Endodermal cell (in vitro differentiated cells): ENCODE results near the gene LRP5. TPM values are rescaled to one million over a fixed set of nuclear protein-coding genes. Genes with fewer than 3 reads are reported as not detected.

Experiments
- DNase-seq: peaks from one replicate; pipeline ENCODE4 v3.0.0-alpha.2; 2017
- H3K27ac ChIP-seq: 2 replicates; pipeline ENCODE4 v1.5.1; 2013; ENCODE audit warnings: mild to moderate bottlenecking, low read depth, low read length, moderate library complexity
- H3K27me3 ChIP-seq: 2 replicates; pipeline ENCODE4 v1.6.1; 2013; ENCODE audit warnings: mild to moderate bottlenecking, low read length, moderate library complexity; ENCODE audit not compliant: insufficient read depth, control insufficient read depth, poor library complexity, severe bottlenecking
- H3K36me3 ChIP-seq: 2 replicates; pipeline ENCODE4 v1.7.0; 2013; ENCODE audit warnings: mild to moderate bottlenecking, low read length, moderate library complexity; ENCODE audit not compliant: control insufficient read depth, insufficient read depth
- H3K4me1 ChIP-seq: one replicate; pipeline ENCODE4 v1.7.0; 2013; ENCODE audit warnings: low read length; ENCODE audit not compliant: control insufficient read depth, insufficient read depth
- H3K4me3 ChIP-seq: 2 replicates; pipeline ENCODE4 v1.5.1; 2013; ENCODE audit warnings: mild to moderate bottlenecking, low read length, moderate library complexity
- H3K9ac ChIP-seq: 2 replicates; pipeline ENCODE4 v1.6.1; 2013; ENCODE audit warnings: mild to moderate bottlenecking, low read length, moderate library complexity; ENCODE audit not compliant: poor library complexity, severe bottlenecking; ENCODE audit errors: extremely low read depth
- H3K9me3 ChIP-seq: 2 replicates; pipeline ENCODE4 v1.6.1; 2013; ENCODE audit warnings: mild to moderate bottlenecking, low read length, moderate library complexity; ENCODE audit not compliant: control insufficient read depth
- H3K27ac Mint-ChIP-seq: 2 replicates; pipeline ENCODE4 v1.8.0; 2020; ENCODE audit warnings: mixed read lengths
- H3K27me3 Mint-ChIP-seq: 2 replicates; pipeline ENCODE4 v1.8.0; 2021; ENCODE audit warnings: mild to moderate bottlenecking, mixed read lengths; ENCODE audit not compliant: insufficient read depth
- H3K36me3 Mint-ChIP-seq: 2 replicates; pipeline ENCODE4 v1.8.0; 2020; ENCODE audit warnings: low read depth, mixed read lengths
- H3K4me1 Mint-ChIP-seq: 2 replicates; pipeline ENCODE4 v1.8.0; 2020; ENCODE audit warnings: mixed read lengths
- H3K4me3 Mint-ChIP-seq: 2 replicates; pipeline ENCODE4 v1.8.0; 2020; ENCODE audit warnings: mild to moderate bottlenecking, moderate library complexity, mixed read lengths
- H3K9me3 Mint-ChIP-seq: 2 replicates; pipeline ENCODE4 v1.8.0; 2020; ENCODE audit warnings: mild to moderate bottlenecking, mixed read lengths
- WGBS, 2 experiments: methylation state at CpG; one replicate each; pipeline versions ENCODE4 v1.1.5 to v1.1.7; 2013; ENCODE audit warnings: missing lambda C conversion rate in 2 of 2, mixed read lengths in 1 of 2; ENCODE audit not compliant: insufficient coverage in 1 of 2, insufficient read length in 1 of 2; 5-methylcytosine and 5-hydroxymethylcytosine counted together
- total RNA-seq, 2 donors: library from RNA; stranded (reverse); fragmentation: NEBNext Ultra II Directional in 1 of 2; extraction: Animal tissue kit (Norgen Biotek cat#: 25700) in 1 of 2; gene quantifications; 2 replicates in 1 of 2; 3 replicates in 1 of 2; pipeline ENCODE4 v1.2.1, GENCODE V29; 2021
- TF ChIP-seq, protein P1 (sequence below): fragments of 200-600 bp; sonication (generic); conservative IDR thresholded peaks from 2 replicates; pipeline ENCODE4 v1.5.0; 2021; ENCODE audit warnings: antibody characterized with exemption, mild to moderate bottlenecking

Gene LRP5
- total RNA-seq, 2 donors from 2014 or later = 58.2 to 64.1 TPM

DNA sequence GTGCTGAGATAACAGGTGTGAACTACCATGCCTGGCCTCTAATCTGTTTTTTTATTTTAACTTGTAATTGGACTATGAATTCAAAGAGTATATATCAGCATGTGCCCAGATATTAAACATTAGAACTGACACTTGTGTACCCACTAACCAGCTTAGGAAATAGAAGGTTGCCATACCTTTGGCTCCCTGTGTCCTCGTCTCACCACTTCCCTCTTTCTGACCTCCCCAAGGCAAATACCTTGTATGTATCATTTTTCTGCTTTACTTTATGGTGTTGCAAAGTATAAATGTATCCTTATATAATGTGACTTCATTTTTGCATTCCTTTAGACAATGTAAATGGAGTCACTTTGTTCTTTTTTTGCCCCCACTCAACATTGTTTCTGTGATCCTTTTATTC is 157.3 kb downstream of the LRP5 start:
- Mint-ChIP-seq H3K27me3 (no peaks in the 10 kb centered on the region), H3K27ac (no peak overlapping the region), H3K4me3 (no peak overlapping the region), H3K4me1 (peaks cover 45% of the 10 kb centered on the region), H3K36me3 (peaks cover 41% of the 10 kb centered on the region), H3K9me3 (peaks cover 7% of the 10 kb centered on the region)
- TF ChIP-seq, protein P1, sequence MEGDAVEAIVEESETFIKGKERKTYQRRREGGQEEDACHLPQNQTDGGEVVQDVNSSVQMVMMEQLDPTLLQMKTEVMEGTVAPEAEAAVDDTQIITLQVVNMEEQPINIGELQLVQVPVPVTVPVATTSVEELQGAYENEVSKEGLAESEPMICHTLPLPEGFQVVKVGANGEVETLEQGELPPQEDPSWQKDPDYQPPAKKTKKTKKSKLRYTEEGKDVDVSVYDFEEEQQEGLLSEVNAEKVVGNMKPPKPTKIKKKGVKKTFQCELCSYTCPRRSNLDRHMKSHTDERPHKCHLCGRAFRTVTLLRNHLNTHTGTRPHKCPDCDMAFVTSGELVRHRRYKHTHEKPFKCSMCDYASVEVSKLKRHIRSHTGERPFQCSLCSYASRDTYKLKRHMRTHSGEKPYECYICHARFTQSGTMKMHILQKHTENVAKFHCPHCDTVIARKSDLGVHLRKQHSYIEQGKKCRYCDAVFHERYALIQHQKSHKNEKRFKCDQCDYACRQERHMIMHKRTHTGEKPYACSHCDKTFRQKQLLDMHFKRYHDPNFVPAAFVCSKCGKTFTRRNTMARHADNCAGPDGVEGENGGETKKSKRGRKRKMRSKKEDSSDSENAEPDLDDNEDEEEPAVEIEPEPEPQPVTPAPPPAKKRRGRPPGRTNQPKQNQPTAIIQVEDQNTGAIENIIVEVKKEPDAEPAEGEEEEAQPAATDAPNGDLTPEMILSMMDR = no peak
- no peaks in the 10 kb centered on the region for H3K27me3 ChIP-seq
- no peak for DNase-seq
- peaks cover 22% of the 10 kb centered on the region for H3K9me3 ChIP-seq
- H3K9ac ChIP-seq = no peak overlapping the region
- H3K27ac ChIP-seq = no peak overlapping the region
- 87 to 100% methylated on average over 1 of the region's 1 CpG for WGBS, 2 experiments
- peaks cover 10% of the 10 kb centered on the region for H3K4me1 ChIP-seq
- H3K4me3 ChIP-seq = no peak overlapping the region
- H3K36me3 ChIP-seq = peaks cover 29% of the 10 kb centered on the region

DNA sequence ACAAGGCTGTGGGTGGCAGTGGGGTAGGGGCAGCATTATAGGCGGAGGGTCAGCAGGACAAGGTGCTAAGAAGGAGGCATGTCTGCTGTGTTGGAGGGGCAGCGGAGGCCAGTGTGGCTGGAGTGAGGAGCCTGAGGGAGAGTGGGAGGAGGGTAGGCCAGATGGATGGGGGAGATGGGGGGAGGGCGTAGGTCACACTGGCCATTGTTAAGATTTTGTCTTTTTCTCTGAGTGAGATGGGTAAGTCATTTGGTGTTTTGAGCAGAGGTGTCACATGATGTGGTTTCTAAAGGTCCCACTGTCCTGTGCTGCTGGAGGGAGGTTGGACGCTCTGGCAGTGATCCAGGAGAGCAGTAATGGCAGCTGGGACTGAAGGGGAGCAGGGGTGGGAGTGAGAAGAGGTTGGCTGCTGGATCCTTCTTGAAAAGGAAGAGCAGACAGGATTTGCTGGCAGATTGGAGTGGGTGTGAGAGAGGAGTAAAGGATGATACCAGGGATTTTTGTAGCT is 158.0 kb downstream of the LRP5 start:
- H3K4me1 Mint-ChIP-seq = peaks cover 42% of the 10 kb centered on the region
- Histone ChIP-seq H3K27ac (no peak overlapping the region), H3K36me3 (peaks cover 29% of the 10 kb centered on the region), H3K27me3 (no peaks in the 10 kb centered on the region), H3K4me1 (peaks cover 10% of the 10 kb centered on the region), H3K4me3 (no peak overlapping the region), H3K9me3 (peaks cover 22% of the 10 kb centered on the region), H3K9ac (no peak overlapping the region)
- no peak for DNase-seq
- H3K27ac Mint-ChIP-seq = peak overlapping the region; percentile 65
- no peak overlapping the region for H3K4me3 Mint-ChIP-seq
- TF ChIP-seq, protein P1 = no peak
- H3K36me3 Mint-ChIP-seq = peaks cover 47% of the 10 kb centered on the region
- no peaks in the 10 kb centered on the region for H3K27me3 Mint-ChIP-seq
- WGBS, 2 experiments = 80 to 96% methylated on average over 3 to 4 of the region's 4 CpGs
- H3K9me3 Mint-ChIP-seq = peaks cover 12% of the 10 kb centered on the region

DNA sequence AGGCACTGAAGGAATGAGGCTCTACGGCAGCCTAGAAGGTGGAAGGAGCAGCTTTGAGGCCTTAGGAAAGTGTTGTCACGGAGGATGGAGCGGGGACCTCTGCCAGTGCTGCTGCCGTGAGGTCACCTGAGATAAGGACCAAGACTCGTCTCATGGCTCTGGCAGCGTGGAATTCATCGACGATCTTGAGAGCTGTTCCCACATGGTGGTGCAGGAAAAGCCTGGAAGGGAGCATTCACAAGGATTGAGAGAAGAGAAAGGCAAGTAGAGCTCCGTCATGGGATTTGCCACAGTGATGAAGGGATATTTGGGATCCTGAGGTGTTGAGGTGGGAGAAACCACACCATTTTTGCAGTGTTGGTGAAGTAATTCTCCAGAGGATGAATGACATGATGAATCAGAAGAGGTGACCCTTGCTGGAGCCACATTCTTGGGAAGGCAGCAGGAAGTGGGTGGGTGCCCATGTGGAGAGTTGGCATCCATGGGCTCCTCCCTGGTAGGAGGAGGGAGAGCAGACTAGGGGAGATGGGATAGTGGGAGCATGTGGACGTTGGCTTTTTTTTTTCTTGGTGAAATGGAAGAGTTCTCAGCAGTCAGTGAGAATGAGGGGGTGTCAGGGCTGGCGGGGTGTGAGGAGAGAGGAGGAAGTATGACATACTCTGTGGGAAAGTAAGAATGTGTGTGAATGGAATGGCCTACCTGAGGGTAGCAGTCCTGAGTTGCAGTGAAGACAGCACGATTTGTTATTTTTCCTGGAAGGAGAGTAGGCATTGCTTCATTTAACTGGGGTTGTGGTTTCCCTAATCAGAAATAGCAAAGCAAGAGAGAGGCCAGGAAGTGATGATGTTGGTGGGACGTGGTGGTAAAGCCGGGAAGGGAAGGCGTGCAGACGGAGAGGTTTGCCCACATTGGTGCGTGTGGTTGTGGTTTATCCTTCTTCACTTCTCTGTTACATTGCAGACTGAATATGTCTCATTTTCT is 159.3 kb downstream of the LRP5 start:
- Mint-ChIP-seq H3K4me3 (no peak overlapping the region), H3K27me3 (no peaks in the 10 kb centered on the region), H3K27ac (peak overlapping the region; percentile 29), H3K4me1 (peaks cover 36% of the 10 kb centered on the region), H3K36me3 (peaks cover 50% of the 10 kb centered on the region), H3K9me3 (peaks cover 21% of the 10 kb centered on the region)
- TF ChIP-seq, protein P1 = no peak
- Histone ChIP-seq H3K4me3 (no peak overlapping the region), H3K9ac (no peak overlapping the region), H3K9me3 (peaks cover 25% of the 10 kb centered on the region), H3K36me3 (peaks cover 31% of the 10 kb centered on the region), H3K27ac (no peak overlapping the region), H3K4me1 (peaks cover 10% of the 10 kb centered on the region), H3K27me3 (no peaks in the 10 kb centered on the region)
- 94 to 100% methylated on average over 17 of the region's 17 CpGs for WGBS, 2 experiments
- no peak for DNase-seq
